T1000 (cell line): ENCODE data around the gene DENND1A.

Experiments used
- DNase-seq: peaks from one replicate; lab custom pipeline; 2025; ENCODE audit warnings: mixed read lengths; lab: John Stamatoyannopoulos, UW

Gene DENND1A

GRCh38 chr9:123865226-123866000 lies 64.5 kb downstream of the DENND1A start:
- DNase-seq: no peak

- DNase-seq: no peak
These were observed 65.7 kb downstream of the DENND1A start for GRCh38 chr9:123864251-123864650.

- no peak for DNase-seq
These were observed 66.6 kb downstream of the DENND1A start for GRCh38 chr9:123863164-123863855.

- DNase-seq: no peak
These were observed 68.2 kb downstream of the DENND1A start for GRCh38 chr9:123861756-123862120.

GRCh38 chr9:123861086-123861755 lies 68.7 kb downstream of the DENND1A start:
- no peak for DNase-seq

GRCh38 chr9:123860603-123861002 lies 69.3 kb downstream of the DENND1A start:
- DNase-seq: no peak

GRCh38 chr9:123852403-123852802 lies 77.5 kb downstream of the DENND1A start:
- DNase-seq: no peak

- DNase-seq: no peak
These were observed 78.1 kb downstream of the DENND1A start for GRCh38 chr9:123851851-123852250.

GRCh38 chr9:123848447-123849085 lies 81.4 kb downstream of the DENND1A start:
- no peak for DNase-seq

GRCh38 chr9:123846966-123847365 lies 83.0 kb downstream of the DENND1A start:
- no peak for DNase-seq

GRCh38 chr9:123843703-123844102 lies 86.2 kb downstream of the DENND1A start:
- DNase-seq: no peak

- no peak for DNase-seq
These were observed 94.1 kb downstream of the DENND1A start for GRCh38 chr9:123835821-123836220.

GRCh38 chr9:123834889-123835562 lies 94.9 kb downstream of the DENND1A start:
- DNase-seq: no peak

- DNase-seq: no peak
These were observed 95.6 kb downstream of the DENND1A start for GRCh38 chr9:123834218-123834888.

- DNase-seq: no peak
These were observed 96.9 kb downstream of the DENND1A start for GRCh38 chr9:123832858-123833650.

GRCh38 chr9:123832176-123832575 lies 97.8 kb downstream of the DENND1A start:
- DNase-seq: no peak

- DNase-seq: no peak
These were observed 101.5 kb downstream of the DENND1A start for GRCh38 chr9:123828449-123828848.

GRCh38 chr9:123825342-123826060 lies 104.4 kb downstream of the DENND1A start:
- DNase-seq: no peak

- DNase-seq: no peak
These were observed 106.6 kb downstream of the DENND1A start for GRCh38 chr9:123823194-123823947.
